Measurements from ENCODE around the gene CDHR3. TPM values are rescaled to one million over a fixed set of nuclear protein-coding genes. Genes with fewer than 3 reads are reported as not detected.
A peak's percentile ranks its signal among the peaks of the same experiment; 100 is the strongest.
"Not testable (repeated sequence)": the region's sequence is repeated elsewhere in the genome, so short reads cannot be mapped to it uniquely, and the experiment has no call there.

The CDHR3 gene
- total RNA-seq, result 1.2 and 2.2 TPM in 2 replicates
- 1.0 TPM for polyA plus RNA-seq (2012)

GRCh38 chr7:105963038-105963667 is at the start of gene CDHR3:
Gene CDHR3 (plus strand): TSS chr7:105963264. CDS start chr7:105963319, 55 bp downstream.
- no peak for DNase-seq (ENCODE audit: low read depth)

- no peak for DNase-seq (ENCODE audit: low read depth)
Observed at GRCh38 chr7:105913947-105914346, 49.1 kb upstream of the CDHR3 start.

GRCh38 chr7:105916603-105917002 is 46.5 kb upstream of the CDHR3 start:
- DNase-seq (ENCODE audit: low read depth), result no peak

GRCh38 chr7:105917659-105918058 is 45.4 kb upstream of the CDHR3 start:
- DNase-seq (ENCODE audit: low read depth), result no peak

GRCh38 chr7:105920766-105921165 is 42.3 kb upstream of the CDHR3 start:
- no peak for DNase-seq (ENCODE audit: low read depth)

GRCh38 chr7:105924945-105925344 is 38.1 kb upstream of the CDHR3 start:
- DNase-seq (ENCODE audit: low read depth), result no peak

- peak; percentile 49 for DNase-seq (ENCODE audit: low read depth)
Observed at GRCh38 chr7:105926131-105926530, 36.9 kb upstream of the CDHR3 start.

GRCh38 chr7:105931179-105931578 is 31.9 kb upstream of the CDHR3 start:
- DNase-seq (ENCODE audit: low read depth), result no peak

- peak; percentile 93 for DNase-seq (ENCODE audit: low read depth)
Observed at GRCh38 chr7:105932835-105933477, 30.1 kb upstream of the CDHR3 start.

GRCh38 chr7:105934572-105935185 is 28.4 kb upstream of the CDHR3 start:
- DNase-seq (ENCODE audit: low read depth), result peak; percentile 86

GRCh38 chr7:105935250-105935649 is 27.8 kb upstream of the CDHR3 start:
- no peak for DNase-seq (ENCODE audit: low read depth)

- no peak for DNase-seq (ENCODE audit: low read depth)
Observed at GRCh38 chr7:105937411-105937810, 25.7 kb upstream of the CDHR3 start.

- no peak for DNase-seq (ENCODE audit: low read depth)
Observed at GRCh38 chr7:105940109-105940508, 23.0 kb upstream of the CDHR3 start.

GRCh38 chr7:105941596-105941995 is 21.5 kb upstream of the CDHR3 start:
- no peak for DNase-seq (ENCODE audit: low read depth)

GRCh38 chr7:105943486-105943885 is 19.6 kb upstream of the CDHR3 start:
- no peak for DNase-seq (ENCODE audit: low read depth)

GRCh38 chr7:105945848-105946247 is 17.2 kb upstream of the CDHR3 start:
- no peak for DNase-seq (ENCODE audit: low read depth)

GRCh38 chr7:105951597-105951996 is 11.5 kb upstream of the CDHR3 start:
- DNase-seq (ENCODE audit: low read depth), result no peak

- DNase-seq (ENCODE audit: low read depth), result no peak
Observed at GRCh38 chr7:105952917-105953595, 10.0 kb upstream of the CDHR3 start.

- DNase-seq (ENCODE audit: low read depth), result no peak
Observed at GRCh38 chr7:105954711-105955110, 8.4 kb upstream of the CDHR3 start.

- DNase-seq (ENCODE audit: low read depth), result not testable (repeated sequence)
Observed at GRCh38 chr7:105955651-105956466, 7.2 kb upstream of the CDHR3 start.

- no peak for DNase-seq (ENCODE audit: low read depth)
Observed at GRCh38 chr7:105958012-105958411, 5.1 kb upstream of the CDHR3 start.

Measured in myocyte (in vitro differentiated cells).